Sigmoid colon (tissue), 7 donors: ENCODE measurements around the gene UTP15. TPM values are rescaled to one million over a fixed set of nuclear protein-coding genes. Genes with fewer than 3 reads are reported as not detected.
A peak's percentile ranks its signal among the peaks of the same experiment; 100 is the strongest.

ENCODE experiments used
- DNase-seq: peaks from one replicate; pipeline ENCODE4 v3.0.0-alpha.2; 2019
- H3K27ac ChIP-seq, 4 donors: fragments of 200-600 bp; sonication (generic); one replicate each; pipeline ENCODE4 v1.5.1; 2016 to 2019; ENCODE audit warnings: mild to moderate bottlenecking in 1 of 4
- H3K27me3 ChIP-seq, 3 donors: fragments of 200-600 bp; sonication (generic); one replicate each; pipeline ENCODE4 v1.5.1; 2019; ENCODE audit warnings: mild to moderate bottlenecking in 1 of 3
- H3K36me3 ChIP-seq, 4 donors: fragments of 200-600 bp; sonication (generic); one replicate each; pipeline ENCODE4 v1.5.1; 2016 to 2019
- H3K4me1 ChIP-seq, 4 donors: fragments of 200-600 bp; sonication (generic); one replicate each; pipeline ENCODE4 v1.5.1; 2017 to 2019
- H3K4me3 ChIP-seq, 4 donors: fragments of 200-600 bp; sonication (generic); one replicate each; pipeline ENCODE4 v1.5.1; 2017 to 2019; ENCODE audit warnings: mild to moderate bottlenecking in 2 of 4, moderate library complexity in 1 of 4
- H3K9me3 ChIP-seq, 4 donors: fragments of 200-600 bp in 3 of 4; sonication (generic) in 3 of 4; one replicate each; pipeline versions ENCODE4 v1.5.1 to v1.6.1; 2013 to 2019
- EP300 ChIP-seq, 4 donors: sonication (generic); formaldehyde crosslinking; IDR thresholded peaks; one replicate each; pipeline ENCODE4 v1.6.1; 2017; ENCODE audit warnings: antibody characterized with exemption in 4 of 4
- POLR2A ChIP-seq, 2 donors: fragments of 450-650 bp; IDR thresholded peaks; one replicate each; pipeline ENCODE4 v1.6.1; 2016; ENCODE audit warnings: antibody characterized with exemption in 2 of 2, mild to moderate bottlenecking in 2 of 2, moderate library complexity in 2 of 2
- POLR2AphosphoS5 ChIP-seq, 4 donors: sonication (generic); formaldehyde crosslinking; IDR thresholded peaks; one replicate each; pipeline ENCODE4 v1.6.1; 2017; ENCODE audit warnings: antibody characterized with exemption in 4 of 4
- WGBS, 2 donors: extraction: QIAGEN DNeasy Blood & Tissue Kit; methylation state at CpG; one replicate each; pipeline ENCODE4 v1.1.7; 2013; 5-methylcytosine and 5-hydroxymethylcytosine counted together
- intact Hi-C: fragments of 100-400 bp; cut with DNase I; formaldehyde crosslinking; loops from one replicate; pipeline ENCODE4 v1.15.1; 2023
- polyA plus RNA-seq, 3 donors: library from polyadenylated mRNA; stranded (reverse); fragments of 200-250 nt; gene quantifications; one replicate each; pipeline ENCODE4 v1.2.3, GENCODE V29; 2013
- total RNA-seq, 4 donors: library from RNA; depleted of rRNA; stranded (reverse); fragments of >200 nt; gene quantifications; one replicate each; pipeline ENCODE4 v1.1.0, GENCODE V29; 2016
- TF ChIP-seq, protein P1 (sequence below), 4 experiments: fragments of 450-650 bp in 3 of 4; fragments of 200-600 bp in 1 of 4; IDR thresholded peaks; one replicate each; pipeline ENCODE4 v1.5.1; 2016 to 2019; ENCODE audit warnings: antibody characterized with exemption in 4 of 4, mild to moderate bottlenecking in 3 of 4, moderate library complexity in 2 of 4
- donor health status: healthy with polysubstance abuse.
- donor health status: Bipolar disorder and iron deficiency.
- donor health status: healthy.

UTP15 gene
- total and polyA plus RNA-seq, 7 donors: 2.8 to 27.8 (median 14.4) TPM

- 79 to 85% methylated on average over 1 of the region's 1 CpG for WGBS, 2 donors
- intact Hi-C loops: no loop called here
- no peak overlapping the region for H3K4me3 ChIP-seq
- H3K4me1 ChIP-seq: peaks cover 0 to 12% (median 0%) of the 10 kb centered on the region in 4 donors
- TF ChIP-seq, protein P1, sequence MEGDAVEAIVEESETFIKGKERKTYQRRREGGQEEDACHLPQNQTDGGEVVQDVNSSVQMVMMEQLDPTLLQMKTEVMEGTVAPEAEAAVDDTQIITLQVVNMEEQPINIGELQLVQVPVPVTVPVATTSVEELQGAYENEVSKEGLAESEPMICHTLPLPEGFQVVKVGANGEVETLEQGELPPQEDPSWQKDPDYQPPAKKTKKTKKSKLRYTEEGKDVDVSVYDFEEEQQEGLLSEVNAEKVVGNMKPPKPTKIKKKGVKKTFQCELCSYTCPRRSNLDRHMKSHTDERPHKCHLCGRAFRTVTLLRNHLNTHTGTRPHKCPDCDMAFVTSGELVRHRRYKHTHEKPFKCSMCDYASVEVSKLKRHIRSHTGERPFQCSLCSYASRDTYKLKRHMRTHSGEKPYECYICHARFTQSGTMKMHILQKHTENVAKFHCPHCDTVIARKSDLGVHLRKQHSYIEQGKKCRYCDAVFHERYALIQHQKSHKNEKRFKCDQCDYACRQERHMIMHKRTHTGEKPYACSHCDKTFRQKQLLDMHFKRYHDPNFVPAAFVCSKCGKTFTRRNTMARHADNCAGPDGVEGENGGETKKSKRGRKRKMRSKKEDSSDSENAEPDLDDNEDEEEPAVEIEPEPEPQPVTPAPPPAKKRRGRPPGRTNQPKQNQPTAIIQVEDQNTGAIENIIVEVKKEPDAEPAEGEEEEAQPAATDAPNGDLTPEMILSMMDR (IDR thresholded peaks at IDR 0.05): no peak
- no peak for TF ChIP-seq POLR2AphosphoS5 (IDR thresholded peaks at IDR 0.05)
- TF ChIP-seq POLR2A (IDR thresholded peaks at IDR 0.05): no peak
- TF ChIP-seq EP300 (IDR thresholded peaks at IDR 0.05): no peak
- no peaks in the 10 kb centered on the region for H3K27me3 ChIP-seq
- no peak overlapping the region for H3K27ac ChIP-seq
- H3K36me3 ChIP-seq: no peaks in the 10 kb centered on the region
- DNase-seq: no peak
- H3K9me3 ChIP-seq: no peaks in the 10 kb centered on the region
Measured at GRCh38 chr5:73592551-73592950, 27.0 kb downstream of the UTP15 start.

DNA sequence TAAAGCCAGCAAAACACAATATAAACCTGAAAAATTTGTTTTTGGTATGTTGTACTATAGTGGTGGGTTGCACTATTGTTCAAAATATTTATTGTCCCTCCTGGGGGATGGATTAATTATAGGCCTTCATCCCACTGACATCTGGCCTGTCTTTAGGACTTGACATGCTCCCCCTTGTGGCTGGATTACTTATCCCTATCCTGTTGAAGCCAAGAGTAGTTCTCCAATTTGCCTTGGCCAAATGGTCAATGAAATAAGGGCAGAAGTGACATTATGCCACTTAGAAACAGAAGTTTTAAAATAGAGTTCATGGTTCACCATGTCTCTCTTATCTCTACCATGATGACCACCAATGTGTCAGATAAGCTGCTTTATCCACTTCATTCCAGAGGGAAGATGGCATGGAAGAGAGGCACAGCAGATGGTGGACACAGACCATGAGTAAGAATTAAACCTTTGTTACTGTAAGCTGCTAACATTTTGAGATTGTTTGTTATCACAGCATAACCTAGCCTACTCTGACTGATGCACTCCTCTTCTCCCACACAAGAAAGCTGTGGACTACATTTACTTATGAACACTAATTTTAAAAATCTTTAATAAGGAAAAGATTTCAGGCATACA, 31.3 kb downstream of the UTP15 start:
- no peak overlapping the region for H3K27ac ChIP-seq
- TF ChIP-seq POLR2A (IDR thresholded peaks at IDR 0.05) (no peak), EP300 (IDR thresholded peaks at IDR 0.05) (no peak), POLR2AphosphoS5 (IDR thresholded peaks at IDR 0.05) (no peak)
- TF ChIP-seq, protein P1 (IDR thresholded peaks at IDR 0.05): peak in 2 of 4 experiments; percentile 8 to 25
- peaks cover 0 to 3% (median 0%) of the 10 kb centered on the region in 4 donors for H3K9me3 ChIP-seq
- H3K4me1 ChIP-seq: peaks cover 0 to 6% (median 0%) of the 10 kb centered on the region in 4 donors
- intact Hi-C loops: no loop called here
- no peak overlapping the region for H3K4me3 ChIP-seq
- DNase-seq: no peak
- H3K36me3 ChIP-seq: no peaks in the 10 kb centered on the region
- no peaks in the 10 kb centered on the region for H3K27me3 ChIP-seq

- Histone ChIP-seq H3K27ac (no peak overlapping the region), H3K27me3 (no peaks in the 10 kb centered on the region), H3K4me1 (no peaks in the 10 kb centered on the region), H3K4me3 (no peak overlapping the region), H3K36me3 (no peaks in the 10 kb centered on the region), H3K9me3 (peaks cover 0 to 6% (median 0%) of the 10 kb centered on the region in 4 donors)
- 74 to 89% methylated on average over 3 of the region's 3 CpGs for WGBS, 2 donors
- no peak for TF ChIP-seq POLR2A (IDR thresholded peaks at IDR 0.05)
- no peak for TF ChIP-seq EP300 (IDR thresholded peaks at IDR 0.05)
- no peak for TF ChIP-seq POLR2AphosphoS5 (IDR thresholded peaks at IDR 0.05)
- no peak for DNase-seq
- intact Hi-C loops: no loop called here
Measured at GRCh38 chr5:73599380-73599779, 33.8 kb downstream of the UTP15 start.

DNA sequence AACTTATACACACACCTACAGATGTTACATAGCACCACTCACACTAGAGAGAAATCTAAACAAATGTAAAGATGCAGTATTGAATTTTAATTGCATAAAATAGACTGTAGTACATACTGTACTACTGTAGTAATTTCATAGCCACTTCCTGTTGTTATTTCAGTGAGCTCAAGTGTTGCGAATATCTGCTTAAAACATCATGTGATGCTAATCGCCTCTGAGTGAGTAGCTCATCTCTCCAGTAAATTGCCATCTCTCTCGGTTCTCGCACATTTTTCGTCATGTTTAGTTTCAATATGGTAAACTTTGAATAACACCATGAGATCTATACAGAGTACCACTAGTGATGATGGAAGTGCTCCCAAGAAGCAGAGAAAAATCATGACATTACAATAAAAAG, 38.5 kb downstream of the UTP15 start:
- peaks cover 0 to 6% (median 0%) of the 10 kb centered on the region in 4 donors for H3K9me3 ChIP-seq
- no peak for DNase-seq
- H3K27me3 ChIP-seq: no peaks in the 10 kb centered on the region
- 89 to 94% methylated on average over 5 of the region's 5 CpGs for WGBS, 2 donors
- no peaks in the 10 kb centered on the region for H3K4me1 ChIP-seq
- H3K27ac ChIP-seq: no peak overlapping the region
- TF ChIP-seq EP300 (IDR thresholded peaks at IDR 0.05) (no peak), POLR2AphosphoS5 (IDR thresholded peaks at IDR 0.05) (no peak), POLR2A (IDR thresholded peaks at IDR 0.05) (no peak)
- TF ChIP-seq, protein P1 (IDR thresholded peaks at IDR 0.05): no peak
- no peaks in the 10 kb centered on the region for H3K36me3 ChIP-seq
- intact Hi-C loops: no loop called here
- H3K4me3 ChIP-seq: no peak overlapping the region

GRCh38 chr5:73605223-73606087, 39.9 kb downstream of the UTP15 start:
- H3K36me3 ChIP-seq: no peaks in the 10 kb centered on the region
- DNase-seq: no peak
- peaks cover 0 to 6% (median 0%) of the 10 kb centered on the region in 4 donors for H3K9me3 ChIP-seq
- H3K27me3 ChIP-seq: no peaks in the 10 kb centered on the region
- H3K4me1 ChIP-seq: no peaks in the 10 kb centered on the region
- intact Hi-C loops: no loop called here
- no peak for TF ChIP-seq POLR2AphosphoS5 (IDR thresholded peaks at IDR 0.05)
- TF ChIP-seq, protein P1 (IDR thresholded peaks at IDR 0.05): no peak
- no peak for TF ChIP-seq EP300 (IDR thresholded peaks at IDR 0.05)
- no peak for TF ChIP-seq POLR2A (IDR thresholded peaks at IDR 0.05)
- no peak overlapping the region for H3K4me3 ChIP-seq
- 19 to 66% methylated on average over 8 of the region's 8 CpGs for WGBS, 2 donors
- H3K27ac ChIP-seq: no peak overlapping the region
